SKM-1 (cell line): ENCODE results near the gene EVPL.
"Not testable (repeated sequence)": the region's sequence is repeated elsewhere in the genome, so short reads cannot be mapped to it uniquely, and the experiment has no call there.

Source experiments
- DNase-seq: peaks from one replicate; lab custom pipeline; 2025; ENCODE audit not compliant: unreplicated experiment; lab: John Stamatoyannopoulos, UW

Gene EVPL

GRCh38 chr17:76000016-76000754 is 26.9 kb downstream of the EVPL start:
- no peak for DNase-seq

- no peak for DNase-seq
Measured at GRCh38 chr17:75998327-75998795, 28.7 kb downstream of the EVPL start.

- DNase-seq, result peak; percentile 78
Measured at GRCh38 chr17:75996665-75997590, 30.2 kb downstream of the EVPL start.

- DNase-seq, result no peak
Measured at GRCh38 chr17:75995385-75995925, 31.7 kb downstream of the EVPL start.

GRCh38 chr17:75994802-75995370 is 32.2 kb downstream of the EVPL start:
- no peak for DNase-seq

GRCh38 chr17:75991396-75991795 is 35.7 kb downstream of the EVPL start:
- DNase-seq, result no peak

- no peak for DNase-seq
Measured at GRCh38 chr17:75987041-75987440, 40.1 kb downstream of the EVPL start.

- DNase-seq, result no peak
Measured at GRCh38 chr17:75985986-75986385, 41.1 kb downstream of the EVPL start.

- no peak for DNase-seq
Measured at GRCh38 chr17:75983501-75984181, 43.5 kb downstream of the EVPL start.

- no peak for DNase-seq
Measured at GRCh38 chr17:75981019-75981615, 46.0 kb downstream of the EVPL start.

GRCh38 chr17:75980188-75981018 is 46.7 kb downstream of the EVPL start:
- DNase-seq, result no peak

GRCh38 chr17:75979705-75980187 is 47.4 kb downstream of the EVPL start:
- DNase-seq, result no peak

GRCh38 chr17:75978938-75979704 is 48.0 kb downstream of the EVPL start, which contains the start of the genes ACOX1 and TEN1:
Gene ACOX1 (minus strand): TSS chr17:75979166. CDS start chr17:75979073, 93 bp downstream.
Gene TEN1 (plus strand): TSS chr17:75979240. CDS start chr17:75986193, 6,953 bp downstream.
- peak; percentile 91 for DNase-seq

GRCh38 chr17:75976175-75976848 is 50.8 kb downstream of the EVPL start:
- no peak for DNase-seq

GRCh38 chr17:75975757-75976174 is 51.3 kb downstream of the EVPL start:
- DNase-seq, result no peak

- not testable (repeated sequence) for DNase-seq
Measured at GRCh38 chr17:75975187-75975586, 51.9 kb downstream of the EVPL start.

- DNase-seq, result no peak
Measured at GRCh38 chr17:75970626-75971025, 56.5 kb downstream of the EVPL start.
